ENCODE results near the gene DTHD1. TPM values are rescaled to one million over a fixed set of nuclear protein-coding genes. Genes with fewer than 3 reads are reported as not detected.

The DTHD1 gene
- total and polyA plus RNA-seq, 10 of the 15 experiments (the other 5 are each of a cell fraction or from before 2014, with no cell fraction given), result 0.05 to 2.8 (median 1.4) TPM

DNA sequence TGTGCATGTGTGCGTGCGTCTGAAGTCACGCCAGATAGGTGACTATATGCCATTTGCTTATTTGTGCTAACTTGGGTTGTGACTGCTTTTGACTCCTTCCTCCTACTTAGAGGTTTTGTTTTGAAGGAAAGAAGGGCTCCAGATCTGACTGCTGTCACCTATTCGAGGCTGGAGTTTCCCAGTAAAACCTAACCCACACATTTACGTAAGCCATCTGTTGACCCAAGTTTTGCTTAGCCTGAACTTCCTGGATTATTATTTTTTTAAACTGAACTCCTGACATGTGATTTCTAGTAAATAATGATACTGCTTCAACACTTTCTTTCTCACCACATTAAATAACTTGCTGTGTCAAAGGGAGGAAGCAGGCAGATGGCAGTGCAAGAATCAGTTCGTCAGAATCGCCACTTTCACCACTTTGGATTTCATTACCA lies 41.5 kb downstream of the DTHD1 start (continued):
- TF ChIP-seq KAT2A (conservative IDR thresholded peaks at IDR 0.05; ENCODE audit: control insufficient read depth, low read depth, low read length) (no peak), ZNF207 (IDR thresholded peaks at IDR 0.05; ENCODE audit: borderline replicate concordance) (no peak), POLR2AphosphoS5 (IDR thresholded peaks at IDR 0.05; ENCODE audit: low read length) (peak; percentile 56), SMAD5 (IDR thresholded peaks at IDR 0.05; ENCODE audit: low read depth) (no peak), ZNF274 (IDR thresholded peaks at IDR 0.05; ENCODE audit: insufficient read depth, insufficient read length) (no peak), NBN (IDR thresholded peaks at IDR 0.05) (no peak), JUNB (IDR thresholded peaks at IDR 0.05) (peak; percentile 49; the same call in 1 of the 2 replicates), KLF5 (IDR thresholded peaks at IDR 0.05; ENCODE audit: partially characterized antibody) (no peak), SPI1 (IDR thresholded peaks at IDR 0.05; ENCODE audit: borderline replicate concordance, insufficient read depth, low read depth, low read length) (peak; percentile 57; the same call in 1 of the 2 replicates), MXI1 (IDR thresholded peaks at IDR 0.05; ENCODE audit: low read depth, low read length) (no peak), HDAC6 (IDR thresholded peaks at IDR 0.05; ENCODE audit: unreplicated experiment) (no peak), KDM1A (IDR thresholded peaks at IDR 0.05; ENCODE audit: borderline replicate concordance) (no peak), SMC3 (IDR thresholded peaks at IDR 0.05; ENCODE audit: borderline replicate concordance, low read length) (peak; percentile 17; the same call in 1 of the 2 replicates), EP300 (IDR thresholded peaks at IDR 0.05; ENCODE audit: borderline replicate concordance in 1 of 2, control insufficient read depth in 1 of 2, low read depth in 2 of 2, low read length in 2 of 2) (peak; percentile 66 to 81; a peak in 3 of 4 replicates)
- TF ChIP-seq, protein P1, sequence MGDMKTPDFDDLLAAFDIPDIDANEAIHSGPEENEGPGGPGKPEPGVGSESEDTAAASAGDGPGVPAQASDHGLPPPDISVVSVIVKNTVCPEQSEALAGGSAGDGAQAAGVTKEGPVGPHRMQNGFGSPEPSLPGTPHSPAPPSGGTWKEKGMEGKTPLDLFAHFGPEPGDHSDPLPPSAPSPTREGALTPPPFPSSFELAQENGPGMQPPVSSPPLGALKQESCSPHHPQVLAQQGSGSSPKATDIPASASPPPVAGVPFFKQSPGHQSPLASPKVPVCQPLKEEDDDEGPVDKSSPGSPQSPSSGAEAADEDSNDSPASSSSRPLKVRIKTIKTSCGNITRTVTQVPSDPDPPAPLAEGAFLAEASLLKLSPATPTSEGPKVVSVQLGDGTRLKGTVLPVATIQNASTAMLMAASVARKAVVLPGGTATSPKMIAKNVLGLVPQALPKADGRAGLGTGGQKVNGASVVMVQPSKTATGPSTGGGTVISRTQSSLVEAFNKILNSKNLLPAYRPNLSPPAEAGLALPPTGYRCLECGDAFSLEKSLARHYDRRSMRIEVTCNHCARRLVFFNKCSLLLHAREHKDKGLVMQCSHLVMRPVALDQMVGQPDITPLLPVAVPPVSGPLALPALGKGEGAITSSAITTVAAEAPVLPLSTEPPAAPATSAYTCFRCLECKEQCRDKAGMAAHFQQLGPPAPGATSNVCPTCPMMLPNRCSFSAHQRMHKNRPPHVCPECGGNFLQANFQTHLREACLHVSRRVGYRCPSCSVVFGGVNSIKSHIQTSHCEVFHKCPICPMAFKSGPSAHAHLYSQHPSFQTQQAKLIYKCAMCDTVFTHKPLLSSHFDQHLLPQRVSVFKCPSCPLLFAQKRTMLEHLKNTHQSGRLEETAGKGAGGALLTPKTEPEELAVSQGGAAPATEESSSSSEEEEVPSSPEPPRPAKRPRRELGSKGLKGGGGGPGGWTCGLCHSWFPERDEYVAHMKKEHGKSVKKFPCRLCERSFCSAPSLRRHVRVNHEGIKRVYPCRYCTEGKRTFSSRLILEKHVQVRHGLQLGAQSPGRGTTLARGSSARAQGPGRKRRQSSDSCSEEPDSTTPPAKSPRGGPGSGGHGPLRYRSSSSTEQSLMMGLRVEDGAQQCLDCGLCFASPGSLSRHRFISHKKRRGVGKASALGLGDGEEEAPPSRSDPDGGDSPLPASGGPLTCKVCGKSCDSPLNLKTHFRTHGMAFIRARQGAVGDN (IDR thresholded peaks at IDR 0.05), result peak; percentile 60; the same call in 1 of the 2 replicates
- TF ChIP-seq, protein P2, sequence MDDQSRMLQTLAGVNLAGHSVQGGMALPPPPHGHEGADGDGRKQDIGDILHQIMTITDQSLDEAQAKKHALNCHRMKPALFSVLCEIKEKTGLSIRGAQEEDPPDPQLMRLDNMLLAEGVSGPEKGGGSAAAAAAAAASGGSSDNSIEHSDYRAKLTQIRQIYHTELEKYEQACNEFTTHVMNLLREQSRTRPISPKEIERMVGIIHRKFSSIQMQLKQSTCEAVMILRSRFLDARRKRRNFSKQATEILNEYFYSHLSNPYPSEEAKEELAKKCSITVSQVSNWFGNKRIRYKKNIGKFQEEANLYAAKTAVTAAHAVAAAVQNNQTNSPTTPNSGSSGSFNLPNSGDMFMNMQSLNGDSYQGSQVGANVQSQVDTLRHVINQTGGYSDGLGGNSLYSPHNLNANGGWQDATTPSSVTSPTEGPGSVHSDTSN (IDR thresholded peaks at IDR 0.05; ENCODE audit: insufficient replicate concordance, low read depth, low read length), result no peak
- TF ChIP-seq, protein P3, sequence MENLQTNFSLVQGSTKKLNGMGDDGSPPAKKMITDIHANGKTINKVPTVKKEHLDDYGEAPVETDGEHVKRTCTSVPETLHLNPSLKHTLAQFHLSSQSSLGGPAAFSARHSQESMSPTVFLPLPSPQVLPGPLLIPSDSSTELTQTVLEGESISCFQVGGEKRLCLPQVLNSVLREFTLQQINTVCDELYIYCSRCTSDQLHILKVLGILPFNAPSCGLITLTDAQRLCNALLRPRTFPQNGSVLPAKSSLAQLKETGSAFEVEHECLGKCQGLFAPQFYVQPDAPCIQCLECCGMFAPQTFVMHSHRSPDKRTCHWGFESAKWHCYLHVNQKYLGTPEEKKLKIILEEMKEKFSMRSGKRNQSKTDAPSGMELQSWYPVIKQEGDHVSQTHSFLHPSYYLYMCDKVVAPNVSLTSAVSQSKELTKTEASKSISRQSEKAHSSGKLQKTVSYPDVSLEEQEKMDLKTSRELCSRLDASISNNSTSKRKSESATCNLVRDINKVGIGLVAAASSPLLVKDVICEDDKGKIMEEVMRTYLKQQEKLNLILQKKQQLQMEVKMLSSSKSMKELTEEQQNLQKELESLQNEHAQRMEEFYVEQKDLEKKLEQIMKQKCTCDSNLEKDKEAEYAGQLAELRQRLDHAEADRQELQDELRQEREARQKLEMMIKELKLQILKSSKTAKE (IDR thresholded peaks at IDR 0.05; ENCODE audit: low read depth, poor library complexity, severe bottlenecking), result peak; percentile 52
- TF ChIP-seq, protein P4, sequence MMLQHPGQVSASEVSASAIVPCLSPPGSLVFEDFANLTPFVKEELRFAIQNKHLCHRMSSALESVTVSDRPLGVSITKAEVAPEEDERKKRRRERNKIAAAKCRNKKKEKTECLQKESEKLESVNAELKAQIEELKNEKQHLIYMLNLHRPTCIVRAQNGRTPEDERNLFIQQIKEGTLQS (IDR thresholded peaks at IDR 0.05; ENCODE audit: borderline replicate concordance, extremely low read depth, low read depth, low read length), result no peak
- TF ChIP-seq, protein P5, sequence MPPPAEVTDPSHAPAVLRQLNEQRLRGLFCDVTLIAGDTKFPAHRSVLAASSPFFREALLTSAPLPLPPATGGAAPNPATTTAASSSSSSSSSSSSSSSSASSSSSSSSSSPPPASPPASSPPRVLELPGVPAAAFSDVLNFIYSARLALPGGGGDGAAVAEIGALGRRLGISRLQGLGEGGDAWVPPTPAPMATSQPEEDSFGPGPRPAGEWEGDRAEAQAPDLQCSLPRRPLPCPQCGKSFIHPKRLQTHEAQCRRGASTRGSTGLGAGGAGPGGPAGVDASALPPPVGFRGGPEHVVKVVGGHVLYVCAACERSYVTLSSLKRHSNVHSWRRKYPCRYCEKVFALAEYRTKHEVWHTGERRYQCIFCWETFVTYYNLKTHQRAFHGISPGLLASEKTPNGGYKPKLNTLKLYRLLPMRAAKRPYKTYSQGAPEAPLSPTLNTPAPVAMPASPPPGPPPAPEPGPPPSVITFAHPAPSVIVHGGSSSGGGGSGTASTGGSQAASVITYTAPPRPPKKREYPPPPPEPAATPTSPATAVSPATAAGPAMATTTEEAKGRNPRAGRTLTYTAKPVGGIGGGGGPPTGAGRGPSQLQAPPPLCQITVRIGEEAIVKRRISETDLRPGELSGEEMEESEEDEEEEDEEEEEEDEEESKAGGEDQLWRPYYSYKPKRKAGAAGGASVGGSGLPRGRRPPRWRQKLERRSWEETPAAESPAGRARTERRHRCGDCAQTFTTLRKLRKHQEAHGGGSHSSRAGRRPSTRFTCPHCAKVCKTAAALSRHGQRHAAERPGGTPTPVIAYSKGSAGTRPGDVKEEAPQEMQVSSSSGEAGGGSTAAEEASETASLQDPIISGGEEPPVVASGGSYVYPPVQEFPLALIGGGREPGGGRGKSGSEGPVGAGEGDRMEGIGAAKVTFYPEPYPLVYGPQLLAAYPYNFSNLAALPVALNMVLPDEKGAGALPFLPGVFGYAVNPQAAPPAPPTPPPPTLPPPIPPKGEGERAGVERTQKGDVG (CRISPR knock-in tag; IDR thresholded peaks at IDR 0.05), result no peak
